Endodermal cell (in vitro differentiated cells): ENCODE data around the gene GSG1L. TPM values are rescaled to one million over a fixed set of nuclear protein-coding genes. Genes with fewer than 3 reads are reported as not detected.

ENCODE experiments used
- DNase-seq: peaks from one replicate; pipeline ENCODE4 v3.0.0-alpha.2; 2017
- H3K27ac ChIP-seq: 2 replicates; pipeline ENCODE4 v1.5.1; 2013; ENCODE audit warnings: mild to moderate bottlenecking, low read depth, low read length, moderate library complexity
- H3K27me3 ChIP-seq: 2 replicates; pipeline ENCODE4 v1.6.1; 2013; ENCODE audit warnings: mild to moderate bottlenecking, low read length, moderate library complexity; ENCODE audit not compliant: insufficient read depth, control insufficient read depth, poor library complexity, severe bottlenecking
- H3K36me3 ChIP-seq: 2 replicates; pipeline ENCODE4 v1.7.0; 2013; ENCODE audit warnings: mild to moderate bottlenecking, low read length, moderate library complexity; ENCODE audit not compliant: control insufficient read depth, insufficient read depth
- H3K4me1 ChIP-seq: one replicate; pipeline ENCODE4 v1.7.0; 2013; ENCODE audit warnings: low read length; ENCODE audit not compliant: control insufficient read depth, insufficient read depth
- H3K4me3 ChIP-seq: 2 replicates; pipeline ENCODE4 v1.5.1; 2013; ENCODE audit warnings: mild to moderate bottlenecking, low read length, moderate library complexity
- H3K9ac ChIP-seq: 2 replicates; pipeline ENCODE4 v1.6.1; 2013; ENCODE audit warnings: mild to moderate bottlenecking, low read length, moderate library complexity; ENCODE audit not compliant: poor library complexity, severe bottlenecking; ENCODE audit errors: extremely low read depth
- H3K9me3 ChIP-seq: 2 replicates; pipeline ENCODE4 v1.6.1; 2013; ENCODE audit warnings: mild to moderate bottlenecking, low read length, moderate library complexity; ENCODE audit not compliant: control insufficient read depth
- H3K27ac Mint-ChIP-seq: 2 replicates; pipeline ENCODE4 v1.8.0; 2020; ENCODE audit warnings: mixed read lengths
- H3K27me3 Mint-ChIP-seq: 2 replicates; pipeline ENCODE4 v1.8.0; 2021; ENCODE audit warnings: mild to moderate bottlenecking, mixed read lengths; ENCODE audit not compliant: insufficient read depth
- H3K36me3 Mint-ChIP-seq: 2 replicates; pipeline ENCODE4 v1.8.0; 2020; ENCODE audit warnings: low read depth, mixed read lengths
- H3K4me1 Mint-ChIP-seq: 2 replicates; pipeline ENCODE4 v1.8.0; 2020; ENCODE audit warnings: mixed read lengths
- H3K4me3 Mint-ChIP-seq: 2 replicates; pipeline ENCODE4 v1.8.0; 2020; ENCODE audit warnings: mild to moderate bottlenecking, moderate library complexity, mixed read lengths
- H3K9me3 Mint-ChIP-seq: 2 replicates; pipeline ENCODE4 v1.8.0; 2020; ENCODE audit warnings: mild to moderate bottlenecking, mixed read lengths
- CTCF ChIP-seq: fragments of 200-600 bp; sonication (generic); conservative IDR thresholded peaks from 2 replicates; pipeline ENCODE4 v1.5.0; 2021; ENCODE audit warnings: antibody characterized with exemption, mild to moderate bottlenecking
- whole genome bisulfite sequencing, 2 experiments: methylation state at CpG; one replicate each; pipeline versions ENCODE4 v1.1.5 to v1.1.7; 2013; ENCODE audit warnings: missing lambda C conversion rate in 2 of 2, mixed read lengths in 1 of 2; ENCODE audit not compliant: insufficient coverage in 1 of 2, insufficient read length in 1 of 2; 5-methylcytosine and 5-hydroxymethylcytosine counted together
- total RNA-seq, 2 donors: library from RNA; stranded (reverse); fragmentation: NEBNext Ultra II Directional in 1 of 2; extraction: Animal tissue kit (Norgen Biotek cat#: 25700) in 1 of 2; gene quantifications; 2 replicates in 1 of 2; 3 replicates in 1 of 2; pipeline ENCODE4 v1.2.1, GENCODE V29; 2021

Gene GSG1L
- total RNA-seq, 2 donors from 2014 or later, result 0.24 TPM; not detected in 1

GRCh38 chr16:27801289-27801945 is 262.1 kb downstream of the GSG1L start:
- Histone ChIP-seq H3K36me3 (no peaks in the 10 kb centered on the region), H3K9ac (no peak overlapping the region), H3K9me3 (no peaks in the 10 kb centered on the region), H3K27me3 (no peaks in the 10 kb centered on the region), H3K27ac (no peak overlapping the region), H3K4me1 (no peaks in the 10 kb centered on the region), H3K4me3 (no peak overlapping the region)
- H3K27me3 Mint-ChIP-seq, result no peaks in the 10 kb centered on the region
- H3K9me3 Mint-ChIP-seq, result no peaks in the 10 kb centered on the region
- H3K27ac Mint-ChIP-seq, result no peak overlapping the region
- peaks cover 9% of the 10 kb centered on the region for H3K4me1 Mint-ChIP-seq
- no peak overlapping the region for H3K4me3 Mint-ChIP-seq
- TF ChIP-seq CTCF, result no peak
- DNase-seq, result no peak
- 89% methylated on average over 12 to 18 of the region's 18 CpGs for WGBS, 2 experiments
- H3K36me3 Mint-ChIP-seq, result no peaks in the 10 kb centered on the region

GRCh38 chr16:27800817-27801216 is 262.7 kb downstream of the GSG1L start:
- Mint-ChIP-seq H3K27me3 (no peaks in the 10 kb centered on the region), H3K4me1 (peaks cover 5% of the 10 kb centered on the region), H3K9me3 (no peaks in the 10 kb centered on the region), H3K36me3 (no peaks in the 10 kb centered on the region), H3K4me3 (no peak overlapping the region), H3K27ac (no peak overlapping the region)
- H3K4me1 ChIP-seq, result no peaks in the 10 kb centered on the region
- H3K36me3 ChIP-seq, result no peaks in the 10 kb centered on the region
- H3K9ac ChIP-seq, result no peak overlapping the region
- no peaks in the 10 kb centered on the region for H3K27me3 ChIP-seq
- H3K9me3 ChIP-seq, result no peaks in the 10 kb centered on the region
- 89 to 94% methylated on average over 8 to 9 of the region's 9 CpGs for WGBS, 2 experiments
- no peak overlapping the region for H3K4me3 ChIP-seq
- H3K27ac ChIP-seq, result no peak overlapping the region
- no peak for DNase-seq
- no peak for TF ChIP-seq CTCF

- Histone ChIP-seq H3K27me3 (no peaks in the 10 kb centered on the region), H3K36me3 (no peaks in the 10 kb centered on the region), H3K9me3 (no peaks in the 10 kb centered on the region), H3K4me3 (no peak overlapping the region), H3K9ac (no peak overlapping the region), H3K27ac (no peak overlapping the region), H3K4me1 (no peaks in the 10 kb centered on the region)
- H3K9me3 Mint-ChIP-seq, result no peaks in the 10 kb centered on the region
- peaks cover 5% of the 10 kb centered on the region for H3K4me1 Mint-ChIP-seq
- H3K4me3 Mint-ChIP-seq, result no peak overlapping the region
- H3K36me3 Mint-ChIP-seq, result no peaks in the 10 kb centered on the region
- no peaks in the 10 kb centered on the region for H3K27me3 Mint-ChIP-seq
- WGBS, 2 experiments, result 82 to 83% methylated on average over 7 to 8 of the region's 8 CpGs
- no peak for TF ChIP-seq CTCF
- no peak overlapping the region for H3K27ac Mint-ChIP-seq
- DNase-seq, result no peak
Observed at GRCh38 chr16:27799896-27800295, 263.6 kb downstream of the GSG1L start.
